Measurements from ENCODE around the gene ADD3. TPM values are rescaled to one million over a fixed set of nuclear protein-coding genes. Genes with fewer than 3 reads are reported as not detected.

The ADD3 gene
- 59.9 and 66.4 TPM in 2 replicates for total RNA-seq (2021)
- long read RNA-seq, full-length matches to known transcripts: 320 of 441 reads
- long read RNA-seq, partial matches to known transcripts: 66 of 441 reads
- long read RNA-seq, other reads (novel, unspliced or antisense): 55 of 441 reads

GRCh38 chr10:110007701-110008517 is at the start of gene ADD3:
Gene ADD3 (plus strand): TSS chr10:110007984. CDS start chr10:110100654, 92,670 bp downstream.
- Histone ChIP-seq H3K23me2 (ENCODE audit: insufficient read length, low read depth, low read length, poor library complexity, severe bottlenecking) (peaks cover 16% of the 10 kb centered on the region), H2BK12ac (ENCODE audit: insufficient read length, low read depth, low read length) (no peak within 1 kb of the TSS), H3K79me1 (ENCODE audit: insufficient read depth, low read depth, low read length, poor library complexity, severe bottlenecking) (peaks cover 3% of the 10 kb centered on the region), H3K9me3 (ENCODE audit: control insufficient read depth, low read depth, low read length) (no peaks in the 10 kb centered on the region), H3K79me2 (ENCODE audit: insufficient read depth, low read length) (peaks cover 17% of the 10 kb centered on the region; the same call in 1 of the 2 replicates), H3K18ac (ENCODE audit: insufficient read length, low read depth, low read length) (peak within 1 kb of the TSS; percentile 90), H3K4ac (ENCODE audit: low read depth, low read length) (no peak within 1 kb of the TSS), H2AFZ (ENCODE audit: low read length) (no peak within 1 kb of the TSS), H3K56ac (ENCODE audit: insufficient read length, low read depth, low read length) (no peak within 1 kb of the TSS), H3K27me3 (ENCODE audit: insufficient read depth, low read length) (no peaks in the 10 kb centered on the region), H2BK5ac (ENCODE audit: insufficient read length, low read length) (no peak within 1 kb of the TSS), H4K20me1 (ENCODE audit: control insufficient read depth, insufficient read depth, insufficient read length) (no peaks in the 10 kb centered on the region), H3K4me1 (ENCODE audit: insufficient read depth, low read length) (peaks cover 13% of the 10 kb centered on the region), H4K91ac (ENCODE audit: insufficient read length, low read depth, low read length) (no peak within 1 kb of the TSS), H3K27ac (ENCODE audit: insufficient read length, low read depth, low read length) (no peak within 1 kb of the TSS), H4K5ac (ENCODE audit: insufficient read length, low read depth, low read length) (no peak within 1 kb of the TSS), H3K4me2 (ENCODE audit: insufficient read depth, insufficient read length, low read length) (peak within 1 kb of the TSS; percentile 99), H4K8ac (replicated peaks; ENCODE audit: insufficient read length, low read depth, low read length) (no peak within 1 kb of the TSS), H3K14ac (ENCODE audit: insufficient read depth, low read length) (peak within 1 kb of the TSS; percentile 92), H2BK20ac (ENCODE audit: low read depth, low read length, poor library complexity, severe bottlenecking) (no peak within 1 kb of the TSS), H2BK15ac (ENCODE audit: low read depth, low read length) (no peak within 1 kb of the TSS), H3T11ph (ENCODE audit: low read length) (no peak within 1 kb of the TSS), H2BK120ac (ENCODE audit: low read depth, low read length, poor library complexity, severe bottlenecking) (no peak within 1 kb of the TSS), H3K23ac (ENCODE audit: insufficient read length, low read depth, low read length) (no peak within 1 kb of the TSS), H2AK5ac (ENCODE audit: insufficient read length, low read length) (no peak within 1 kb of the TSS), H3K9ac (ENCODE audit: extremely low read depth, insufficient read length, low read length) (peak within 1 kb of the TSS; percentile 75)
- peaks cover 54 to 55% of the 10 kb centered on the region in 2 experiments for H3K4me1 Mint-ChIP-seq
- H3K4me3 Mint-ChIP-seq: no peak within 1 kb of the TSS; a peak in 2 of 5 replicates
- no peak for TF ChIP-seq CTCF (conservative IDR thresholded peaks at IDR 0.05)
- WGBS (ENCODE audit: extremely low coverage, insufficient read length, low lambda C conversion rate): no CpG with 5 or more reads among the region's 83 CpGs
- H3K36me3 Mint-ChIP-seq (ENCODE audit: insufficient read depth in 1 of 3, low read depth in 3 of 3): no peaks in the 10 kb centered on the region
- peak within 1 kb of the TSS; percentile 92 to 97 (median 92); a peak in 6 of 7 replicates for H3K27ac Mint-ChIP-seq
- H3K9me3 Mint-ChIP-seq: no peaks in the 10 kb centered on the region
- DNase-seq: peak; percentile 97
- peaks cover 2% of the 10 kb centered on the region; the same call in 1 of the 2 replicates for H3K27me3 Mint-ChIP-seq (ENCODE audit: low read depth)

Data from H9 (cell line).